Suprapubic skin (tissue), 4 donors: ENCODE data around the gene PRKN. TPM values are rescaled to one million over a fixed set of nuclear protein-coding genes. Genes with fewer than 3 reads are reported as not detected.

ENCODE experiments used
- DNase-seq, 2 donors: peaks; one replicate each; pipeline ENCODE4 v3.0.0-alpha.2; 2019; ENCODE audit warnings: low spot score in 2 of 2
- H3K27ac ChIP-seq: fragments of 200-600 bp; sonication (generic); one replicate; pipeline ENCODE4 v1.5.1; 2019
- H3K27me3 ChIP-seq: fragments of 200-600 bp; sonication (generic); one replicate; pipeline ENCODE4 v1.5.1; 2019
- H3K36me3 ChIP-seq: fragments of 200-600 bp; sonication (generic); one replicate; pipeline ENCODE4 v1.5.1; 2019
- H3K4me1 ChIP-seq: fragments of 200-600 bp; sonication (generic); one replicate; pipeline ENCODE4 v1.5.1; 2019
- H3K4me3 ChIP-seq: fragments of 200-600 bp; sonication (generic); one replicate; pipeline ENCODE4 v1.5.1; 2019; ENCODE audit warnings: mild to moderate bottlenecking
- H3K9me3 ChIP-seq: fragments of 200-600 bp; sonication (generic); one replicate; pipeline ENCODE4 v1.5.1; 2019
- CTCF ChIP-seq, 2 donors: fragments of 200-600 bp in 1 of 2; fragments of 450-650 bp in 1 of 2; sonication (generic) in 1 of 2; IDR thresholded peaks; one replicate each; pipeline ENCODE4 v1.5.1; 2016 to 2019; ENCODE audit warnings: antibody characterized with exemption in 2 of 2, mild to moderate bottlenecking in 1 of 2, moderate library complexity in 1 of 2
- EP300 ChIP-seq: sonication (generic); formaldehyde crosslinking; IDR thresholded peaks from one replicate; pipeline ENCODE4 v1.6.1; 2017; ENCODE audit warnings: antibody characterized with exemption
- POLR2A ChIP-seq, 2 donors: fragments of 450-650 bp; IDR thresholded peaks; one replicate each; pipeline ENCODE4 v1.6.1; 2017; ENCODE audit warnings: antibody characterized with exemption in 2 of 2, mild to moderate bottlenecking in 2 of 2, moderate library complexity in 2 of 2
- POLR2AphosphoS5 ChIP-seq, 3 donors: sonication (generic); formaldehyde crosslinking; IDR thresholded peaks; one replicate each; pipeline ENCODE4 v1.6.1; 2017; ENCODE audit warnings: antibody characterized with exemption in 3 of 3
- WGBS: methylation state at CpG from one replicate; pipeline ENCODE4 v1.1.5; 2018; 5-methylcytosine and 5-hydroxymethylcytosine counted together
- total RNA-seq, 4 donors: library from RNA; depleted of rRNA; stranded (reverse); fragments of >200 nt; gene quantifications; one replicate each; pipeline ENCODE4 v1.1.0, GENCODE V29; 2016

The PRKN gene
- total RNA-seq, 4 donors from 2014 or later = 7.2 to 22.8 (median 14.4) TPM

- Histone ChIP-seq H3K9me3 (no peaks in the 10 kb centered on the region), H3K36me3 (no peaks in the 10 kb centered on the region), H3K4me1 (no peaks in the 10 kb centered on the region), H3K27ac (no peak overlapping the region), H3K27me3 (no peaks in the 10 kb centered on the region), H3K4me3 (no peak overlapping the region)
- no peak for TF ChIP-seq POLR2A (IDR thresholded peaks at IDR 0.05)
- TF ChIP-seq CTCF (IDR thresholded peaks at IDR 0.05) = no peak
- TF ChIP-seq EP300 = no peak
- TF ChIP-seq POLR2AphosphoS5 (IDR thresholded peaks at IDR 0.05) = no peak
- WGBS = 84% methylated on average over 8 of the region's 8 CpGs
- DNase-seq = no peak
Observed at GRCh38 chr6:162245830-162246420, 481.6 kb downstream of the PRKN start.

DNA sequence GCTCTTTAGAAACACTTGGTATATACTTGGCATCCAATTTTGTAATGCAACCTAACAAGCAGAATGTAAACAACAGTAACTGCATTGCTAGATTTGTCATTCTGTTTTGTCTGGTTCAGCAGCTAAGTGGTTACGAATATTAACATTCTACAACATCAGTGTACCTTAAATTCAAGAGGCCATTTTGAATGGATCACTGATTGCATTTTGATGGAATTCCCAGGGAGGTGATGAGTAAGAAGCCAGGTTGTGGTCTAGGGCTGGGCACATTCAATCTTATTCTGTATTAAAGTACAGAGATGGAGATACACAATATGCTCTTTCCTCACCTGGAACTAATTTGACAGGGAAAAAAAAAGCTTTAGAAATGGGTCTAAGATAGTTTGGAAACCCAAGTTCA lies 483.5 kb downstream of the PRKN start:
- Histone ChIP-seq H3K36me3 (no peaks in the 10 kb centered on the region), H3K4me3 (no peak overlapping the region), H3K27ac (no peak overlapping the region), H3K9me3 (no peaks in the 10 kb centered on the region), H3K4me1 (no peaks in the 10 kb centered on the region), H3K27me3 (no peaks in the 10 kb centered on the region)
- 96% methylated on average over 1 of the region's 1 CpG for WGBS
- no peak for DNase-seq
- TF ChIP-seq POLR2A (IDR thresholded peaks at IDR 0.05) (no peak), EP300 (no peak), CTCF (IDR thresholded peaks at IDR 0.05) (no peak), POLR2AphosphoS5 (IDR thresholded peaks at IDR 0.05) (no peak)

- TF ChIP-seq POLR2AphosphoS5 (IDR thresholded peaks at IDR 0.05) (no peak), POLR2A (IDR thresholded peaks at IDR 0.05) (no peak), EP300 (no peak), CTCF (IDR thresholded peaks at IDR 0.05) (no peak)
- WGBS = 100% methylated on average over 1 of the region's 1 CpG
- no peaks in the 10 kb centered on the region for H3K4me1 ChIP-seq
Observed at GRCh38 chr6:162242915-162243314, 484.7 kb downstream of the PRKN start.

DNA sequence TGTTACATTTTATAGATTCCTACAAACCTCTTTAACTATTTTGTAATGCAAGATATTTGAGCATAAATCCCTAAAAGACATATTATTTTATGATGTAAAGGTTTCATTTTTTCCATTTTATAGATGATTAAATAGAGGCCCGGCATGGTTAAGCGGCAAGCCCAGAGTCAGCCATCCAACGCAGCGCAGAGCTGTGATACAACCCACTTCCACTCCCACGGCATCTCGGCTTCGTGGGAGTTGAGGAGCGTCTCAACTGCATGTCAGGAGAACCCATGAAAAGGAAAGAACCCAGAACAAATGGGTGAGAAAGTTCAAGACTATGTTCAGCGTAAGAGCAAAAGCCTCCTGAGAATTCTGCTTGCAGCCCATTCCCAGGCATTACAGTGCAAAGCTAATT lies 488.2 kb downstream of the PRKN start:
- H3K27me3 ChIP-seq = no peaks in the 10 kb centered on the region
- H3K27ac ChIP-seq = no peak overlapping the region
- H3K36me3 ChIP-seq = no peaks in the 10 kb centered on the region
- no peak overlapping the region for H3K4me3 ChIP-seq
- TF ChIP-seq CTCF (IDR thresholded peaks at IDR 0.05) = no peak
- no peak for TF ChIP-seq POLR2A (IDR thresholded peaks at IDR 0.05)
- no peak for TF ChIP-seq POLR2AphosphoS5 (IDR thresholded peaks at IDR 0.05)
- no peak for TF ChIP-seq EP300
- no peak for DNase-seq
- no peaks in the 10 kb centered on the region for H3K4me1 ChIP-seq
- H3K9me3 ChIP-seq = no peaks in the 10 kb centered on the region
- WGBS = 91% methylated on average over 9 of the region's 9 CpGs

More at GRCh38 chr6:162242915-162243314, 484.7 kb downstream of the PRKN start:
- Histone ChIP-seq H3K36me3 (no peaks in the 10 kb centered on the region), H3K27me3 (no peaks in the 10 kb centered on the region), H3K4me3 (no peak overlapping the region), H3K27ac (no peak overlapping the region), H3K9me3 (no peaks in the 10 kb centered on the region)
- no peak for DNase-seq

GRCh38 chr6:162238675-162239074 lies 488.9 kb downstream of the PRKN start:
- no peak overlapping the region for H3K27ac ChIP-seq
- no peaks in the 10 kb centered on the region for H3K9me3 ChIP-seq
- no peaks in the 10 kb centered on the region for H3K27me3 ChIP-seq
- no peaks in the 10 kb centered on the region for H3K4me1 ChIP-seq
- DNase-seq = no peak
- TF ChIP-seq CTCF (IDR thresholded peaks at IDR 0.05) = no peak
- no peak for TF ChIP-seq POLR2AphosphoS5 (IDR thresholded peaks at IDR 0.05)
- no peak for TF ChIP-seq EP300
- TF ChIP-seq POLR2A (IDR thresholded peaks at IDR 0.05) = no peak
- no peak overlapping the region for H3K4me3 ChIP-seq
- WGBS = 87% methylated on average over 8 of the region's 8 CpGs
- H3K36me3 ChIP-seq = no peaks in the 10 kb centered on the region
